Left colon (tissue), 2 donors: ENCODE results near the gene GLRX2. TPM values are rescaled to one million over a fixed set of nuclear protein-coding genes. Genes with fewer than 3 reads are reported as not detected.
"Not testable (repeated sequence)": the region's sequence is repeated elsewhere in the genome, so short reads cannot be mapped to it uniquely, and the experiment has no call there.

ENCODE experiments used
- ATAC-seq: fragments of 200-7000 bp; cut with Tn5 transposase; one replicate; pipeline ENCODE4 v1.9.1; 2020; ENCODE audit warnings: mild to moderate bottlenecking, moderate library complexity
- DNase-seq, 2 donors: peaks; one replicate each; pipeline ENCODE4 v3.0.0-alpha.2; 2020
- intact Hi-C, 2 donors: fragments of 100-400 bp; cut with DNase I in 1 of 2; cut with micrococcal nuclease in 1 of 2; formaldehyde crosslinking; loops; one replicate each; pipeline versions ENCODE4 v1.11.2 to v1.14.0; 2022; cut with DNase I, micrococcal nuclease
- total RNA-seq, 2 donors: library from RNA; stranded (reverse); fragmentation: NEBNext Ultra II Directional; extraction: Animal tissue kit (Norgen Biotek cat#: 25700); gene quantifications; one replicate each; pipeline ENCODE4 v1.2.1, GENCODE V29; 2021
- donor health status: DM: no; HTN: no; CAD: no.
- donor health status: DM: yes; HTN: yes; CAD: no.

Gene GLRX2
- total RNA-seq, 2 donors from 2014 or later, result 19.5 to 25.3 TPM

- ATAC-seq (no peak), DNase-seq (no peak)
- intact Hi-C loops, result no loop called here
Measured at GRCh38 chr1:193070942-193071341, 34.3 kb downstream of the GLRX2 start.

- no peak for ATAC-seq
- intact Hi-C loops, result no loop called here
- DNase-seq, result no peak
Measured at GRCh38 chr1:193070386-193070753, 34.8 kb downstream of the GLRX2 start.

- intact Hi-C loops, result no loop called here
- ATAC-seq, result no peak
- DNase-seq, result no peak
Measured at GRCh38 chr1:193069748-193070385, 35.3 kb downstream of the GLRX2 start.

- DNase-seq (no peak), ATAC-seq (no peak)
- intact Hi-C loops, result no loop called here
Measured at GRCh38 chr1:193068013-193068412, 37.2 kb downstream of the GLRX2 start.

- DNase-seq (no peak), ATAC-seq (peak; percentile 52)
- intact Hi-C loops, result no loop called here
Measured at GRCh38 chr1:193066606-193067005, 38.6 kb downstream of the GLRX2 start.

- DNase-seq (no peak), ATAC-seq (no peak)
- intact Hi-C loops, result no loop called here
Measured at GRCh38 chr1:193065954-193066353, 39.3 kb downstream of the GLRX2 start.

- intact Hi-C loops, result loop anchor here in 1 of 2 donors (5.0 kb wide), 1 partner anchor 59 kb away; the partner anchor contains the start of gene CDC73
- DNase-seq, result no peak
- no peak for ATAC-seq
Measured at GRCh38 chr1:193062698-193063463, 42.3 kb downstream of the GLRX2 start.

- DNase-seq (no peak), ATAC-seq (no peak)
- intact Hi-C loops, result loop anchor here in 1 of 2 donors (5.0 kb wide), 1 partner anchor 61 kb away; the partner anchor contains the start of gene CDC73
Measured at GRCh38 chr1:193060938-193061337, 44.3 kb downstream of the GLRX2 start.

- DNase-seq (no peak), ATAC-seq (no peak)
- intact Hi-C loops, result loop anchor here in 1 of 2 donors (5.0 kb wide), 1 partner anchor 62 kb away; the partner anchor contains the start of gene CDC73
Measured at GRCh38 chr1:193060406-193060805, 44.8 kb downstream of the GLRX2 start.

GRCh38 chr1:193060115-193060403 lies 45.2 kb downstream of the GLRX2 start:
- DNase-seq (no peak), ATAC-seq (no peak)
- intact Hi-C loops, result loop anchor here in 1 of 2 donors (5.0 kb wide), 1 partner anchor 62 kb away; the partner anchor contains the start of gene CDC73

GRCh38 chr1:193059282-193060114 lies 45.7 kb downstream of the GLRX2 start, which contains the start of the genes RO60 and UCHL5:
Gene RO60, plus strand, starts transcription at chr1:193059612. Its CDS starts 9,443 bp downstream, at chr1:193069055.
Gene UCHL5, minus strand, starts transcription at chr1:193059360. Its CDS starts 100 bp downstream, at chr1:193059260.
- intact Hi-C loops, result loop anchor here in 1 of 2 donors (5.0 kb wide), 1 partner anchor 63 kb away; the partner anchor contains the start of gene CDC73
- DNase-seq (peak; percentile 95 to 98), ATAC-seq (peak; percentile 92)

GRCh38 chr1:193058529-193059281 lies 46.5 kb downstream of the GLRX2 start:
- intact Hi-C loops, result no loop called here
- DNase-seq, result peak; percentile 44 to 59
- ATAC-seq, result peak; percentile 39

GRCh38 chr1:193054169-193054675 lies 51.0 kb downstream of the GLRX2 start:
- intact Hi-C loops, result no loop called here
- no peak for ATAC-seq
- DNase-seq, result no peak

GRCh38 chr1:193048913-193049312 lies 56.3 kb downstream of the GLRX2 start:
- intact Hi-C loops, ATAC-seq, DNase-seq: not testable (repeated sequence)
